CD4-positive, alpha-beta T cell (primary cell): ENCODE measurements around the gene FOXJ3. TPM values are rescaled to one million over a fixed set of nuclear protein-coding genes. Genes with fewer than 3 reads are reported as not detected.

Experiments used
- ATAC-seq: fragments of 200-7000 bp; cut with Tn5 transposase; one replicate; pipeline ENCODE4 v1.10.0; 2022; ENCODE audit warnings: mild to moderate bottlenecking; ENCODE audit not compliant: poor library complexity
- CTCF ChIA-PET: fragments of 350-600 bp; sonication (Branson Sonifier 250); formaldehyde crosslinking; loops from one replicate; lab custom pipeline; 2021; ENCODE audit warnings: antibody characterized with exemption, inconsistent platforms; lab: Charles Lee
- POLR2A ChIA-PET: fragments of 350-600 bp; sonication (Branson Sonifier 250); formaldehyde crosslinking; loops from one replicate; lab custom pipeline; 2021; ENCODE audit warnings: antibody characterized with exemption, inconsistent platforms; lab: Charles Lee
- DNase-seq, 14 experiments: peaks; one replicate each; pipeline ENCODE4 v3.0.0-alpha.2; 2013 to 2020; ENCODE audit warnings: mixed read lengths in 2 of 14
- H3K27ac ChIP-seq, 2 donors: one replicate each; pipeline versions ENCODE4 v1.5.1 to v1.7.0; 2013; ENCODE audit warnings: low read length in 2 of 2, low read depth in 1 of 2, mild to moderate bottlenecking in 1 of 2
- H3K27me3 ChIP-seq, 2 experiments: 1 replicate in 1 of 2; 2 replicates in 1 of 2; pipeline versions ENCODE4 v1.6.1 to v1.7.0; 2013; ENCODE audit warnings: low read length in 2 of 2, control low read depth in 1 of 2, mild to moderate bottlenecking in 1 of 2, moderate library complexity in 1 of 2; ENCODE audit not compliant: insufficient read depth in 2 of 2, control insufficient read depth in 1 of 2
- H3K36me3 ChIP-seq: one replicate; pipeline ENCODE4 v1.6.1; 2013; ENCODE audit warnings: low read length, control low read depth; ENCODE audit not compliant: insufficient read depth
- H3K4me1 ChIP-seq: one replicate; pipeline ENCODE4 v1.6.1; 2013; ENCODE audit warnings: low read length, control low read depth; ENCODE audit not compliant: insufficient read depth
- H3K4me3 ChIP-seq: one replicate; pipeline ENCODE4 v1.5.1; 2013; ENCODE audit warnings: mild to moderate bottlenecking, low read length, moderate library complexity
- H3K9me3 ChIP-seq, 2 experiments: 1 replicate in 1 of 2; 2 replicates in 1 of 2; pipeline versions ENCODE4 v1.6.1 to v1.7.0; 2013; ENCODE audit warnings: low read length in 2 of 2, mild to moderate bottlenecking in 2 of 2, control low read depth in 1 of 2, moderate library complexity in 1 of 2; ENCODE audit not compliant: control insufficient read depth in 1 of 2, insufficient read depth in 1 of 2
- H3K27ac Mint-ChIP-seq: one replicate; pipeline ENCODE4 v1.8.0; 2020; ENCODE audit warnings: mixed read lengths
- H3K27me3 Mint-ChIP-seq: one replicate; pipeline ENCODE4 v1.8.0; 2021; ENCODE audit warnings: mixed read lengths
- H3K36me3 Mint-ChIP-seq: one replicate; pipeline ENCODE4 v1.8.0; 2021; ENCODE audit warnings: low read depth, mixed read lengths
- H3K4me1 Mint-ChIP-seq: one replicate; pipeline ENCODE4 v1.8.0; 2021; ENCODE audit warnings: low read depth, mixed read lengths
- H3K4me3 Mint-ChIP-seq: one replicate; pipeline ENCODE4 v1.8.0; 2020; ENCODE audit warnings: mild to moderate bottlenecking, mixed read lengths
- H3K9me3 Mint-ChIP-seq: one replicate; pipeline ENCODE4 v1.8.0; 2020; ENCODE audit warnings: mixed read lengths
- intact Hi-C, 2 experiments: fragments of 100-400 bp; cut with DNase I in 1 of 2; cut with micrococcal nuclease in 1 of 2; formaldehyde crosslinking; loops; one replicate each; pipeline versions ENCODE4 v1.15.1 to v1.9.0; 2023 to 2025; cut with DNase I, micrococcal nuclease
- total RNA-seq, 174 experiments: library from RNA in 2 of 174; stranded (reverse) in 2 of 174; gene quantifications; one replicate each; pipeline ENCODE4 v1.2.3 and lab custom pipeline; 2021 to 2026
- TF ChIP-seq, protein P1 (sequence below): fragments of 200-600 bp; IDR thresholded peaks from one replicate; pipeline ENCODE4 v1.8.0; 2022; ENCODE audit warnings: antibody characterized with exemption, mild to moderate bottlenecking

The FOXJ3 gene
- total RNA-seq, 2 experiments from 2014 or later, result 73.1 to 74.9 TPM

- Mint-ChIP-seq H3K4me3 (no peak overlapping the region), H3K9me3 (no peaks in the 10 kb centered on the region), H3K4me1 (peaks cover 66% of the 10 kb centered on the region), H3K27me3 (no peaks in the 10 kb centered on the region), H3K36me3 (peaks cover 63% of the 10 kb centered on the region), H3K27ac (peak overlapping the region; percentile 26)
- ChIA-PET CTCF (no interaction called here), POLR2A (no interaction called here)
- TF ChIP-seq, protein P1, sequence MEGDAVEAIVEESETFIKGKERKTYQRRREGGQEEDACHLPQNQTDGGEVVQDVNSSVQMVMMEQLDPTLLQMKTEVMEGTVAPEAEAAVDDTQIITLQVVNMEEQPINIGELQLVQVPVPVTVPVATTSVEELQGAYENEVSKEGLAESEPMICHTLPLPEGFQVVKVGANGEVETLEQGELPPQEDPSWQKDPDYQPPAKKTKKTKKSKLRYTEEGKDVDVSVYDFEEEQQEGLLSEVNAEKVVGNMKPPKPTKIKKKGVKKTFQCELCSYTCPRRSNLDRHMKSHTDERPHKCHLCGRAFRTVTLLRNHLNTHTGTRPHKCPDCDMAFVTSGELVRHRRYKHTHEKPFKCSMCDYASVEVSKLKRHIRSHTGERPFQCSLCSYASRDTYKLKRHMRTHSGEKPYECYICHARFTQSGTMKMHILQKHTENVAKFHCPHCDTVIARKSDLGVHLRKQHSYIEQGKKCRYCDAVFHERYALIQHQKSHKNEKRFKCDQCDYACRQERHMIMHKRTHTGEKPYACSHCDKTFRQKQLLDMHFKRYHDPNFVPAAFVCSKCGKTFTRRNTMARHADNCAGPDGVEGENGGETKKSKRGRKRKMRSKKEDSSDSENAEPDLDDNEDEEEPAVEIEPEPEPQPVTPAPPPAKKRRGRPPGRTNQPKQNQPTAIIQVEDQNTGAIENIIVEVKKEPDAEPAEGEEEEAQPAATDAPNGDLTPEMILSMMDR, result no peak
- H3K27ac ChIP-seq, result no peak overlapping the region
- no peaks in the 10 kb centered on the region for H3K27me3 ChIP-seq
- no peak overlapping the region for H3K4me3 ChIP-seq
- H3K36me3 ChIP-seq, result peaks cover 2% of the 10 kb centered on the region
- ATAC-seq, result no peak
- no peaks in the 10 kb centered on the region for H3K4me1 ChIP-seq
- H3K9me3 ChIP-seq, result peaks cover 0 to 3% of the 10 kb centered on the region in 2 experiments
- intact Hi-C loops, result no loop called here
- DNase-seq, result no peak
These were observed 75.3 kb downstream of the FOXJ3 start for GRCh38 chr1:42259739-42260064.

DNA sequence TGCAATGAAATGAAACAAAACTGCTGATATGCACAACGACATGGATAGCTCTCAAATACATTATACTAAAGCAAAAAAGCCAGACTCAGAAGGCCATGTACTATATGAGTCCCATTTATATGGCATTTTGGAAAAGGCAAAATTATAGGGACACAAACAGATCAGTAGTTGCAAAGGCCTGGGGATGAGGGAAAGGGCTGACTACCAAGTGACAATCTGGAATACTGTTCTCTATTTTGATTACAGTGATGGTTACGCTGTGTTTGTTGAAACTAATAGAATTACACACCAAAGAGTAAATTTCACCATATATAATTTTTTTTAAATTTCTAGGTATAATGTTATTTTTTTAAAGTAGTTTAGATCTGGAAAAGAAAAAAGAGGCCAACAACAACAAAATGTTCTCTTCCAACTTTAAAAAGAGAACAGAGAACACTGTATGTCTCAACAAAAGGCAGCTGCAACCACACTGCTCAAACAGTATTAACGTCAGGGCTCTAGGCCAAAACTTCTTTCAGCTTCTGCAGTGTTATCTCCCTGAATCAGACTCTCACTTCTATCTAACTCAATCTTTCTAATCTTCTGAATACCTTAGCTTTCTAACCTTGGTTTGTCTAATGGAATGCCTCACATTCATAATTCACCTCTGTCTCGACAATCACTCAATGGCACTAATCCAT, 75.8 kb downstream of the FOXJ3 start:
- ATAC-seq (no peak), DNase-seq (no peak)
- H3K4me3 Mint-ChIP-seq, result no peak overlapping the region
- Histone ChIP-seq H3K36me3 (no peaks in the 10 kb centered on the region), H3K9me3 (peaks cover 0 to 3% of the 10 kb centered on the region in 2 experiments), H3K27me3 (no peaks in the 10 kb centered on the region), H3K4me1 (no peaks in the 10 kb centered on the region), H3K4me3 (no peak overlapping the region), H3K27ac (no peak overlapping the region)
- peak overlapping the region; percentile 39 for H3K27ac Mint-ChIP-seq
- H3K9me3 Mint-ChIP-seq, result no peaks in the 10 kb centered on the region
- CTCF ChIA-PET, result interaction anchor here (1.7 kb wide), 1 partner anchor 11 kb away, joined by 4 read pairs; no protein-coding TSS in a partner anchor
- TF ChIP-seq, protein P1, result no peak
- intact Hi-C loops, result no loop called here
- no peaks in the 10 kb centered on the region for H3K27me3 Mint-ChIP-seq
- POLR2A ChIA-PET, result no interaction called here
- peaks cover 57% of the 10 kb centered on the region for H3K36me3 Mint-ChIP-seq
- peaks cover 61% of the 10 kb centered on the region for H3K4me1 Mint-ChIP-seq

GRCh38 chr1:42258218-42258617, 76.8 kb downstream of the FOXJ3 start:
- Histone ChIP-seq H3K27me3 (no peaks in the 10 kb centered on the region), H3K9me3 (peaks cover 0 to 3% of the 10 kb centered on the region in 2 experiments), H3K36me3 (no peaks in the 10 kb centered on the region), H3K4me3 (no peak overlapping the region), H3K4me1 (no peaks in the 10 kb centered on the region), H3K27ac (no peak overlapping the region)
- Mint-ChIP-seq H3K36me3 (peaks cover 49% of the 10 kb centered on the region), H3K9me3 (no peaks in the 10 kb centered on the region), H3K27me3 (no peaks in the 10 kb centered on the region), H3K4me1 (peaks cover 52% of the 10 kb centered on the region), H3K4me3 (no peak overlapping the region), H3K27ac (peak overlapping the region; percentile 2)
- intact Hi-C loops, result no loop called here
- DNase-seq, result no peak
- TF ChIP-seq, protein P1, result no peak
- CTCF ChIA-PET, result interaction anchor here (0.7 to 1.7 kb wide), 2 partner anchors 12 to 39 kb away, joined by 3 to 4 read pairs; no protein-coding TSS in a partner anchor
- no peak for ATAC-seq
- POLR2A ChIA-PET, result interaction anchor here (1.1 kb wide), 1 partner anchor 504 kb away, joined by 4 read pairs; no protein-coding TSS in a partner anchor
